BE2C (cell line): ENCODE measurements around the gene VRK3.

Source experiments
- DNase-seq: peaks from one replicate; pipeline ENCODE4 v3.0.0-alpha.2; 2020
- H3K27me3 ChIP-seq: fragments of 250-450 bp; sonication (Bioruptor Pico); 2 replicates; pipeline ENCODE4 v1.5.1; 2020; ENCODE audit warnings: mild to moderate bottlenecking
- H3K36me3 ChIP-seq: fragments of 250-450 bp; sonication (Bioruptor Pico); 2 replicates; pipeline ENCODE4 v1.5.1; 2020; ENCODE audit warnings: mild to moderate bottlenecking
- H3K4me1 ChIP-seq: fragments of 250-450 bp; sonication (Bioruptor Pico); 2 replicates; pipeline ENCODE4 v1.5.1; 2020
- H3K4me3 ChIP-seq: 2 replicates; pipeline ENCODE4 v1.5.1; 2011; ENCODE audit warnings: low read depth, low read length
- H3K9me3 ChIP-seq: fragments of 250-450 bp; sonication (Bioruptor Pico); 2 replicates; pipeline ENCODE4 v1.5.1; 2020
- TF ChIP-seq, protein P1 (sequence below): IDR thresholded peaks from 2 replicates; pipeline ENCODE4 v1.5.1; 2012; ENCODE audit warnings: mild to moderate bottlenecking, low read depth, low read length

The VRK3 gene

DNA sequence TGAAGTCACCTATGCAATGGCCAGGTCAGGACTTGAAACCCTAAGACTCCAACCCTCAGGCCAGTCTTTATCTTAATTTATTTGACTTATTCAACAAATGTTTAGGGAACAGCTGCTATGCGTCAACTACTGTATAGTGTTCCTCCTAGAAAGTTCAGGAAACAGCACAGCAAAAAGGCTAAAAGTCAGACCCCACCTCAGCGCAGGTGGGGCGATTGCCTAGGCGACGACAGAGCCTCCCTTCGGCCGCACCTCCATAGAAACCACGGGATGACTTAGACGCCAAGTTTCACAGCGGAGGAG lies 502 bp downstream of the VRK3 start:
- DNase-seq = peak; percentile 18
- Histone ChIP-seq H3K4me1 (no peaks in the 10 kb centered on the region), H3K27me3 (no peaks in the 10 kb centered on the region), H3K36me3 (no peaks in the 10 kb centered on the region), H3K4me3 (peak overlapping the region; percentile 97), H3K9me3 (no peaks in the 10 kb centered on the region)
- TF ChIP-seq, protein P1, sequence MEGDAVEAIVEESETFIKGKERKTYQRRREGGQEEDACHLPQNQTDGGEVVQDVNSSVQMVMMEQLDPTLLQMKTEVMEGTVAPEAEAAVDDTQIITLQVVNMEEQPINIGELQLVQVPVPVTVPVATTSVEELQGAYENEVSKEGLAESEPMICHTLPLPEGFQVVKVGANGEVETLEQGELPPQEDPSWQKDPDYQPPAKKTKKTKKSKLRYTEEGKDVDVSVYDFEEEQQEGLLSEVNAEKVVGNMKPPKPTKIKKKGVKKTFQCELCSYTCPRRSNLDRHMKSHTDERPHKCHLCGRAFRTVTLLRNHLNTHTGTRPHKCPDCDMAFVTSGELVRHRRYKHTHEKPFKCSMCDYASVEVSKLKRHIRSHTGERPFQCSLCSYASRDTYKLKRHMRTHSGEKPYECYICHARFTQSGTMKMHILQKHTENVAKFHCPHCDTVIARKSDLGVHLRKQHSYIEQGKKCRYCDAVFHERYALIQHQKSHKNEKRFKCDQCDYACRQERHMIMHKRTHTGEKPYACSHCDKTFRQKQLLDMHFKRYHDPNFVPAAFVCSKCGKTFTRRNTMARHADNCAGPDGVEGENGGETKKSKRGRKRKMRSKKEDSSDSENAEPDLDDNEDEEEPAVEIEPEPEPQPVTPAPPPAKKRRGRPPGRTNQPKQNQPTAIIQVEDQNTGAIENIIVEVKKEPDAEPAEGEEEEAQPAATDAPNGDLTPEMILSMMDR = no peak

DNA sequence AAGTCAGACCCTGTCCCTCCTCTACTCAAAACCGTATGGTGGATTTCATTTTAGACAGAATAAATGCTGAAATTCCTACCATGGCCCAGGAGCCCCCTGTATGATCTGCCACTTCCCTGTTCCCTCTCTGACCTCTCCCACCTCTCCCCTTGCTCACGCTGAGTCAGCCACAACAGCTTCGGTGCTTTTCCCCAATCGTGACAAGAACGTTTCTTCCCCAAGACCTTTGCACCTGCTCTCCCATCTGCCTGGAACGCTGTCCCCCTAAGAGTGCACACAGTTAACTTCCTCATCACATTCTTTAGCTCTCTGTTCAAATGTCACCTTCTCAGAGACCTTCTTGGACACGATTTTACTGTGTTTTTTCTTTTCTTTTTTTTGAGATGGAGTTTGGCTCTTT lies 2.3 kb downstream of the VRK3 start:
- Histone ChIP-seq H3K4me1 (no peaks in the 10 kb centered on the region), H3K9me3 (no peaks in the 10 kb centered on the region), H3K4me3 (no peak overlapping the region), H3K36me3 (peaks cover 4% of the 10 kb centered on the region), H3K27me3 (no peaks in the 10 kb centered on the region)
- no peak for DNase-seq
- TF ChIP-seq, protein P1 = no peak

DNA sequence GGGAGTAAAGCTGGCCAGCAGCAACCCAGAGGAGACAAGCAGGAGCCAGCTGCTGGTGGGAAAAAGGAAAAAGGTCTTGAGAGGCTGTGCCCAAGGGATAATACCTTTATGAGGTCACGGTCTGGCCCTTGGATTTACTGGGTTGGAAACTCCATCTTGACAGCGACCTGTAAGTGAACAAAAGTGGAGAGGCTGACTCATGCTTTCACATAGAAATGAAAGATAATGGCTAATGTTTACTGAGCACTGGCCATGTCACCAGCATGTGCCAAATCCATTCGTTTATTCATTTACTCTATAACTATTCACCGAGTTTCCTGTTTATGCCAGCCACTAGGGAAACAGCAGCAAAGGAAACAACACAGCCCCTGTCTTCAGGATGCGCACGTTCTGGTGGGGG lies 4.7 kb downstream of the VRK3 start:
- Histone ChIP-seq H3K9me3 (no peaks in the 10 kb centered on the region), H3K4me1 (no peaks in the 10 kb centered on the region), H3K4me3 (no peak overlapping the region), H3K36me3 (peaks cover 17% of the 10 kb centered on the region), H3K27me3 (no peaks in the 10 kb centered on the region)
- TF ChIP-seq, protein P1 = no peak
- no peak for DNase-seq

DNA sequence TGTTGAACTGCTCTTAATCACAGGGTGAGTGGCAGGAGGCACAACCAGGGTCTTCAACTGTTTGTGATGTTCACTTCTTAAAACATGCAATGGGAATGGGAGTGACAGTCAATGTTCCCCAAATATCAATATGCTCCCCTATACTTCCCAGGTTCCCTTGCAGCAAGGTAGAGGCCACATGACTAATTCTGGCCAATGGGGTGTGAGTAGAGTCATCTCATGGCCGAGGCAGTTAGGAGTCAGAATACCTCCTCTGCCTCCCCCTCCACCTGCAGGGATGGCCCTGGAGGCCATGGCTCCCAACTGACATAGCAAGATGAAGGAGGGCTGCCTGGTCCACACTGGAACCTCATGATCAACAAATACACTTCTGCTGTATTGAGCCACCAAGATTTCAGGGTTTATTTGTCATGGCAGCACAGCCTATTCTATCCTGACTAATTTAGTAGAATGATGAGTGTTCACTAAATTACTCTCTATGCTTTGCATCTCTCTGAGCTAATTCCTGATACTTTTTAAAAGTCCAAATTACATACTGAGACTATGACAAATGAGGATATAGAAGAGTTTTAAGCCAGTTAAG lies 8.9 kb downstream of the VRK3 start:
- Histone ChIP-seq H3K4me1 (no peaks in the 10 kb centered on the region), H3K36me3 (peaks cover 27% of the 10 kb centered on the region), H3K4me3 (no peak overlapping the region), H3K9me3 (no peaks in the 10 kb centered on the region), H3K27me3 (no peaks in the 10 kb centered on the region)
- no peak for DNase-seq
- TF ChIP-seq, protein P1 = no peak

DNA sequence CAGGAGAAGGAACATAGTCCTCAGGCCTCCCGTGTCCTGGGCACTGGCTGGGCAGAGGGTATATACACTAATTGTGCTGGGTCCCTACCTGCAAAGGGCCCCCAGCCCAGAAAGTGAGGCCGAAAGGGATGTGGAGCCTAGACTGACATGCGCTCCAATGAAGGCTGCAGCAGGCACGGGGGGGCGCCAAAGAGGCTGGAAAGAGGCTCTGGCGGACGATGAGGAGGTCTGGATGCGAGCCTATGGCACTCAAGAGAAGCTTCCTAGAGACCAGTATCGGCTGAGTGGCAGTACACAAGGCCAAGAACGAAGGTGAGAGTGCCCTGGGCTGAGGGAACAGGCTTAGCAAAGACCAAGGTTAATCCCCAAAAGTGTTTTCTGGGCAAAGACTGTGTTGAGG lies 16.6 kb downstream of the VRK3 start:
- H3K4me1 ChIP-seq = no peaks in the 10 kb centered on the region
- no peaks in the 10 kb centered on the region for H3K27me3 ChIP-seq
- DNase-seq = peak; percentile 48
- TF ChIP-seq, protein P1 = peak; percentile 30; the same call in 1 of the 2 replicates
- H3K36me3 ChIP-seq = peaks cover 31% of the 10 kb centered on the region
- no peak overlapping the region for H3K4me3 ChIP-seq
- H3K9me3 ChIP-seq = no peaks in the 10 kb centered on the region

DNA sequence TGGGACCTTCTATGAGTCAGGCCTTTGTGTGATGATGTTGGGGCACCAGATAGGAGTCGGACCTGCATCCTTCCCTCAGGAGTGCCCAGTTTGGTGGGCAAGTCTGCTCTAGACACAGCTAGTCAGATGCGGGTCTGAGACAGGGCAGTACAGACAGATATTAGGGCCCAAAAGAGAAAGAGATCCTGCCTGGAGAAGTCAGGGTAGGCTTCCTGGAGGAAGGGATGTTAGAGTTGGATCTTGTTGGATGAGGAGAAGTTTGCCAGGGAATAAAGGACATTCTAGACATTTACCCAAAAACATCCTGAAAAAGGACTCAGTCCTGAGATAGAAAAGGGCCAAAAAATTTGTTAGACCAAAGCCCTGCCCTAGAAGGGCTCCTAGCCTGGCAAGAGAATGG lies 17.2 kb downstream of the VRK3 start:
- Histone ChIP-seq H3K27me3 (no peaks in the 10 kb centered on the region), H3K4me1 (no peaks in the 10 kb centered on the region), H3K36me3 (peaks cover 31% of the 10 kb centered on the region), H3K9me3 (no peaks in the 10 kb centered on the region), H3K4me3 (no peak overlapping the region)
- DNase-seq = no peak
- TF ChIP-seq, protein P1 = no peak
